Glutamatergic neuron (in vitro differentiated cells): Measurements from ENCODE around the gene LPCAT3. TPM values are rescaled to one million over a fixed set of nuclear protein-coding genes. Genes with fewer than 3 reads are reported as not detected.
A peak's percentile ranks its signal among the peaks of the same experiment; 100 is the strongest.

ENCODE experiments used
- DNase-seq: peaks from one replicate; pipeline ENCODE4 v3.0.0; 2022
- H3K27ac Mint-ChIP-seq: one replicate; pipeline ENCODE4 v1.8.0; 2020; ENCODE audit warnings: mild to moderate bottlenecking, mixed read lengths, inconsistent platforms; ENCODE audit not compliant: unreplicated experiment
- H3K27me3 Mint-ChIP-seq: one replicate; pipeline ENCODE4 v1.8.0; 2020; ENCODE audit warnings: mild to moderate bottlenecking, moderate library complexity, mixed read lengths, inconsistent platforms; ENCODE audit not compliant: unreplicated experiment
- H3K36me3 Mint-ChIP-seq: one replicate; pipeline ENCODE4 v1.8.0; 2020; ENCODE audit warnings: mild to moderate bottlenecking, mixed read lengths, inconsistent platforms; ENCODE audit not compliant: unreplicated experiment
- H3K4me1 Mint-ChIP-seq: one replicate; pipeline ENCODE4 v1.8.0; 2020; ENCODE audit warnings: mild to moderate bottlenecking, low read depth, mixed read lengths, inconsistent platforms; ENCODE audit not compliant: unreplicated experiment
- H3K4me3 Mint-ChIP-seq: one replicate; pipeline ENCODE4 v1.8.0; 2020; ENCODE audit warnings: mild to moderate bottlenecking, mixed read lengths, inconsistent platforms; ENCODE audit not compliant: unreplicated experiment
- H3K9me3 Mint-ChIP-seq: one replicate; pipeline ENCODE4 v1.8.0; 2020; ENCODE audit warnings: mild to moderate bottlenecking, moderate library complexity, mixed read lengths, inconsistent platforms; ENCODE audit not compliant: unreplicated experiment
- total RNA-seq: library from RNA; stranded (reverse); fragmentation: NEBNext Ultra II Directional; extraction: Animal tissue kit (Norgen Biotek cat#: 25700); gene quantifications from one replicate; pipeline ENCODE4 v1.2.1, GENCODE V29; 2021; ENCODE audit not compliant: unreplicated experiment
- TF ChIP-seq, protein P1 (sequence below): fragments of 200-600 bp; sonication (generic); IDR thresholded peaks from one replicate; pipeline ENCODE4 v1.5.0; 2021; ENCODE audit not compliant: partially characterized antibody, unreplicated experiment

The LPCAT3 gene
- total RNA-seq, 1 donor from 2014 or later, result 53.3 TPM

DNA sequence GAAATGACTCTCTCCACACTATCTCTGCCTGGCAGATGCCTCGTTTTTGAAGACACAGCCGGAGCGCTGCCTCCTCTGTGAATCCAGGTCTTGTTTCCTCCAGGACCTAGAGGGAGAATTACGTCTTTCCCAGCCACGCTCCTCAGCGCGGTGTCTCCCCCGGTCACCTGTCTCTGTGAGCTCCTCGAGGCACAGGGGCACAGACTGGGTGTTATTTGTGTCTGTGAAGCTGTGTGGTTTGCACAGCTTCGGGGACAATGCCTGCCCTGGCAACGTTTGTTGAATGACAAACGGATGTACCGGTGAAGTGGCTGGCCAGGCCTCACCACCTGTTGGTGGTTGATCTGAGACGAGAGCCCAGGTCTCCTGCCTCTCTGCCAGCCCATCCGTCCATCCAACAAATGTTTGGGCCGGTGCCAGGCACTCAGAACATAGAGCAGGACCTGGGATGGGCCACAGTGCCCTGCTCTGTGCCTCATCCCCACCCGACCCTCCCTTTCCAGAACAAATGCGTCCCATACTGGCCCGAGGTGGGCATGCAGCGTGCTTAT is 61.0 kb downstream of the LPCAT3 start:
- TF ChIP-seq, protein P1, sequence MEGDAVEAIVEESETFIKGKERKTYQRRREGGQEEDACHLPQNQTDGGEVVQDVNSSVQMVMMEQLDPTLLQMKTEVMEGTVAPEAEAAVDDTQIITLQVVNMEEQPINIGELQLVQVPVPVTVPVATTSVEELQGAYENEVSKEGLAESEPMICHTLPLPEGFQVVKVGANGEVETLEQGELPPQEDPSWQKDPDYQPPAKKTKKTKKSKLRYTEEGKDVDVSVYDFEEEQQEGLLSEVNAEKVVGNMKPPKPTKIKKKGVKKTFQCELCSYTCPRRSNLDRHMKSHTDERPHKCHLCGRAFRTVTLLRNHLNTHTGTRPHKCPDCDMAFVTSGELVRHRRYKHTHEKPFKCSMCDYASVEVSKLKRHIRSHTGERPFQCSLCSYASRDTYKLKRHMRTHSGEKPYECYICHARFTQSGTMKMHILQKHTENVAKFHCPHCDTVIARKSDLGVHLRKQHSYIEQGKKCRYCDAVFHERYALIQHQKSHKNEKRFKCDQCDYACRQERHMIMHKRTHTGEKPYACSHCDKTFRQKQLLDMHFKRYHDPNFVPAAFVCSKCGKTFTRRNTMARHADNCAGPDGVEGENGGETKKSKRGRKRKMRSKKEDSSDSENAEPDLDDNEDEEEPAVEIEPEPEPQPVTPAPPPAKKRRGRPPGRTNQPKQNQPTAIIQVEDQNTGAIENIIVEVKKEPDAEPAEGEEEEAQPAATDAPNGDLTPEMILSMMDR, result no peak
- Mint-ChIP-seq H3K9me3 (peaks cover 9% of the 10 kb centered on the region), H3K4me1 (peaks cover 3% of the 10 kb centered on the region), H3K36me3 (no peaks in the 10 kb centered on the region), H3K27ac (no peak overlapping the region), H3K27me3 (peaks cover 12% of the 10 kb centered on the region), H3K4me3 (no peak overlapping the region)
- no peak for DNase-seq

GRCh38 chr12:6956021-6956727 is 62.1 kb downstream of the LPCAT3 start:
- Mint-ChIP-seq H3K9me3 (peaks cover 7% of the 10 kb centered on the region), H3K4me3 (no peak overlapping the region), H3K27ac (no peak overlapping the region), H3K27me3 (peaks cover 12% of the 10 kb centered on the region), H3K36me3 (no peaks in the 10 kb centered on the region), H3K4me1 (no peaks in the 10 kb centered on the region)
- DNase-seq, result no peak
- TF ChIP-seq, protein P1, result no peak

GRCh38 chr12:6955108-6956020 is 62.9 kb downstream of the LPCAT3 start:
- Mint-ChIP-seq H3K9me3 (peaks cover 7% of the 10 kb centered on the region), H3K27me3 (peaks cover 12% of the 10 kb centered on the region), H3K36me3 (no peaks in the 10 kb centered on the region), H3K27ac (no peak overlapping the region), H3K4me3 (no peak overlapping the region), H3K4me1 (no peaks in the 10 kb centered on the region)
- no peak for DNase-seq
- TF ChIP-seq, protein P1, result no peak

GRCh38 chr12:6954316-6955107 is 63.8 kb downstream of the LPCAT3 start:
- Mint-ChIP-seq H3K9me3 (peaks cover 7% of the 10 kb centered on the region), H3K27ac (no peak overlapping the region), H3K4me3 (peak overlapping the region; percentile 32)

More at GRCh38 chr12:6954316-6955107, 63.8 kb downstream of the LPCAT3 start:
- Mint-ChIP-seq H3K27me3 (peaks cover 12% of the 10 kb centered on the region), H3K36me3 (no peaks in the 10 kb centered on the region), H3K4me1 (no peaks in the 10 kb centered on the region)
- no peak for DNase-seq
- TF ChIP-seq, protein P1, result no peak
